Activated CD4-positive, alpha-beta T cell treated with anti-CD3 and anti-CD28 coated beads, Interleukin-2, amount 50 U/mL, for 48 hours (primary cell): ENCODE results near the gene TMEM185B.
A peak's percentile ranks its signal among the peaks of the same experiment; 100 is the strongest.
"Not testable (repeated sequence)": the region's sequence is repeated elsewhere in the genome, so short reads cannot be mapped to it uniquely, and the experiment has no call there.

Experiments used
- DNase-seq, 2 experiments: peaks; one replicate each; pipeline ENCODE4 v3.0.0-alpha.2; 2020

TMEM185B gene

DNA sequence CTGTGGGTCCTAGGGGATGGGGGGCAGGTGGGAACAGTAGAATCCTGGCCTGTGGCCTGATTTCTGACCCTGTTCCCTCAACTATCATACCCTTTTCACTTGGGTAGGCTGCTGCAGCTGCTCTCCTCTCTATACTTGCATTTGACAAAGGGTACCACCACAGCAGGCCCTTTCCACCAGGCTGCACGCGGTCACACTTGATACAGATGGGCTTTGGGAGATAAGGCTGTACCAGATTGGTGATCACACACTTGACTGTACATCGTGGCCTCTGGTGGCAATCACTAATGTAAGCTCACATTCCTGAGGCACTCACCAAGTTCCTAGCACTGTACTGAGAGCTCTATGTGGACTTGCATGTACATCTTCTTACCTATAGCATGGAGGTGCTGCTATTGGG, 27.9 kb upstream of the TMEM185B start:
- DNase-seq: no peak

- DNase-seq: no peak
These were observed 27.4 kb upstream of the TMEM185B start for GRCh38 chr2:120250640-120251039.

- no peak for DNase-seq
These were observed 24.7 kb upstream of the TMEM185B start for GRCh38 chr2:120247851-120248250.

GRCh38 chr2:120246546-120247300, 23.5 kb upstream of the TMEM185B start:
- no peak for DNase-seq

- DNase-seq: no peak
These were observed 22.5 kb upstream of the TMEM185B start for GRCh38 chr2:120245520-120246332.

GRCh38 chr2:120244656-120245519, 21.7 kb upstream of the TMEM185B start:
- DNase-seq: no peak

DNA sequence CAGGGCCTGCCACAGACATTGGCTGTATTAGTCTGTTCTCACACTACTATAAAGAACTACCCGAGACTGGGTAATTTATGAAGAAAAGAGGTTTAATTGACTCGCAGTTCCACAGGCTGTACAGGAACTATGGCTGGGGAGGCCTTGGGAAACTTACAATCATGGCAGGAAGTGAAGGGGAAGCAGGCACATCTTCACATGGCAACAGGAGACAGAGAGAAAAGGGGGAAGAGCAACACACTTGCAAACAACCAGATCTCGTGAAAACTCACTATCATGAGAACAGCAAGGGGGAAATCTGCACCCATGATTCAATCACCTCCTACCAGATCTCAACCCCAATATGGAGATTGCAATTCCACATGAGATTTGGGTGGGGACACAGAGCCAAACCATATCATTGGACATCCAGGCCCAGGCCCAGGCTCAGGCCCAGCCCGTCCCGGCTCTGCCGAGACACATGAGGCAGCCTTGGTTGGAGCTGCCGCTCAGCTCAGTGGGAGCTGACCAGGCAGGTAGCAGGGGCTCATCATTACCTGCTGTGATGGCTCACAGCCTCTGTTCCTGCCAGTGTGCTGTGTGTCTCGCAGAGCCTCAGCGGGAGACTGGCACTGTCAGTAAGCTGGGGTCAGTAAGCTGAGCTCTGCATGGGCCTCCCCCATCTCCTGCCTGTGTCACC, 20.8 kb upstream of the TMEM185B start:
- no peak for DNase-seq

- no peak for DNase-seq
These were observed 20.0 kb upstream of the TMEM185B start for GRCh38 chr2:120243211-120243610.

GRCh38 chr2:120241684-120242083, 18.5 kb upstream of the TMEM185B start:
- no peak for DNase-seq

DNA sequence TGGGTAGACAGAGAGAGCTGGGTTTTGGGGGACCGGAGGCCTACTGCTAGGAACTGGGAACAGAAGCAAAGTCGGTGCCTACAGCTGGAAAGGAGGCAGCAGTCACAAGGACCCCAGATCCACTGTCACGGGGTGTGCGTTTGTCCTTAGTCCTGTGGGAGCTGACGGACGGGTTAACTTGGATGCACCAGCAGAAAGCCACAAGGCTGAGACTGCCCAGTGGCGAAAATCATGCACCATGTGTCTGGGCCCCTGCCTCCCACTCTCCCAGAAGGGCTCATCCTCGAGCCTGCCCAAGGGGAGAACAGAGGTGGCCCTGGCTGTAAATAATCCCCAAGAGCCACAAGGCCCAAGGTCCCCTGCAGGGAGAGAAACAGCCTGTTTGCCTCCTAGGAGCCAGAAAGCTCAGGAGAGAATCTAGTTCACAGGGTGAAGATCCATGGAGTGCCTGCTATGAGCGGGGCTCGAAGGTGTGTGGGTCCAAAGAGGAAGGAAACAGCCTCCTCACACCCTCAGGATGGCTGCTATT, 17.8 kb upstream of the TMEM185B start:
- DNase-seq: no peak

DNA sequence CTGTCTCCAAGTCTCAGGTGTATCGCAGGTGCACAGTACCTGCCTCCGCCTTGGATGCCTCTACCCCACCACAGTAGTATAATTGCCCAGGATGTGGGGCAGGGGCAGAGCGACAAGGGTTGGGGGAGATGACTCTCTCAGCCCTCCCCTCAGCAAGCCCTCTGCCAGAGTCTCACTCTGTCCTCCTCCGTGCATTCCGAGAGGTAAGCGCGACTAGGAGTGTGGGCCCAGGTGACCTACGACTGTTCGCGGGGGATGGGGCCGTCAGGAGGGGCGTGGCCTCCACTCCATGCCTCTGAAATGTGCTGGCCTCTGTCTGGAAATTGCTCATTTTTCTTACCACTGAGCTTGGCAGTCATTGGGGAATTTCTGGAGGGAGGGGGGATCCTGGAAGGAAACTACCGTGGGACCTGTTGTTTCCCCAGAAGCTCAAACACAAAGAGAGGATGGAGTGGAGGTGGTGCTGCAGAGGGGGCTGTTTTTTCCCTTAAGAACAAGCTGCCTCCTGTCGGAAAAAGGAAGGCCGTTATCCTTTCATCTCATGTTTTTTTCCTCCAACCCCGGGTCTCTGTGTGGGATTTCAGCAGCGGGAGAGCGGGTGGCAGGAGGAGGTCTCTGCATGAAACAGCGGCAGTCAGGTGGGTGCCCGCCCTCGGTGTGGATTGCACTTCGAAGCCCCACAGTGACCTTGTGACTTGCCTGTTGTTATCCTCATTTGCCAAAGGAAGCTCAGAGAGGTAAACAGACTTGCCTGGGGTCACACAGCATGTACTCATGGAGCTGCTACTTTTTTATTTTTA, 16.5 kb upstream of the TMEM185B start:
- DNase-seq: peak; percentile 27 to 42

GRCh38 chr2:120238728-120239487, 15.7 kb upstream of the TMEM185B start:
- no peak for DNase-seq

DNA sequence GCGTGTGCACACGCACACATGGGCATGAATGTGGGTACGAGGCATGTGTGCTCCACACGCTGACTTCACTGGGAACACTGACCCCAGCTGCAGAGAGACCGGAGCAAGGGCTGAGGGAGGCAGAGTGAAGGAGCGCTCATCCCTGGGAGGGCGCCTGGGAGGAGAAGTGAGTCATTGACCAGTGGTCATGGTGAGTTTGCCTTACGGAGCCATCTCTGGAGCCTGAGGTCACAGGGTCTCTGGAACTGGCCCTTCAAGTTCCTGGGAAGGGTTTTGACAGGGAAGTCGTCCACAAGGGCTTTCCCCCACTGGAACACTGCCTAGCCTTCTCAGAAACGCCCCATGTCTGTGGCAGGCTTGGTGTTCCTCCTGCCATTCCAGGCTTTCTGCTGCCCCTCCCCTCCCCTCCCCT, 14.3 kb upstream of the TMEM185B start:
- no peak for DNase-seq

GRCh38 chr2:120236791-120237190, 13.6 kb upstream of the TMEM185B start:
- no peak for DNase-seq

GRCh38 chr2:120236316-120236715, 13.1 kb upstream of the TMEM185B start:
- DNase-seq: no peak

DNA sequence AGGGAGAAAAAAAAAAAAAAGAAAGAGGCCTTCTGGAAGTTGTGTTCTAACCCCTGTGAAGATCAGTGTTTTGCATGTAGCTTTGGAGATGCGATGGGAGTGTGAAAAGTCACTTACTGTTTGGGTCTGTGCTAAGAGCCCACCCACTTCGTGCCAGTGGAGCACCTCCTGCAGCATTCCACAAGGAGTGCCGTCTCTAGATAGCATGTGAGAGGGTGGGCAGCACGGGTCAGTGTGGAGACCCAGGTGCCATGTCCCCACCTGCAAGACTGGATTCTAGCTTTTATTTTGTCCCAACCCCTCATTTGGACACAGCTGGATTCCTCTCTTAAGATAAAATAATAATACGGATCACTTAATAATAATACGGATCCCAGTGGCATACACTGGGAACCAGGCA, 12.5 kb upstream of the TMEM185B start:
- DNase-seq: no peak

GRCh38 chr2:120235158-120235557, 12.0 kb upstream of the TMEM185B start:
- not testable (repeated sequence) for DNase-seq

DNA sequence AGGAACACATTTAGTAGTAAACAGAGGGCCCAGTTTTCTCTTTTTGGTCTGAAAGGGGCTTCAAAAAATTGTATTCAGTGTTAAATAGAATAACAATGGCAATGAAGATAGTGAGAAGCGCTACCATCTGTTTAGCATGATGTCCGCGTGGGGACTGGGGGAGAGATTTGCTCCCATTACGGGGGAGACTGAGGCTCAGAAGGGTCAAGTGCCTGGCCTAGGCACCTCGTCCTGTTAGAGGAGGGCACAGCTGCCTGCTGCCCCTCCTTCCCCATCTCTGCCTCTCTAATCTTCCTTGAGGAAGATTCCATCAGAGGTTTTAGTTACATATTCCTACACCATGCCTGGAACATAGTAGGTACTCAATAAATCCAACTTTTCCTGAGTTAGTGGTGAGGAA, 10.1 kb upstream of the TMEM185B start:
- DNase-seq: no peak

GRCh38 chr2:120231974-120232635, 8.9 kb upstream of the TMEM185B start:
- peak; percentile 59 to 76 for DNase-seq

GRCh38 chr2:120231564-120231973, 8.4 kb upstream of the TMEM185B start:
- DNase-seq: peak; percentile 61 to 69
